WERI-Rb-1 (cell line): ENCODE data around the gene MUL1.

ENCODE experiments used
- DNase-seq: peaks from one replicate; pipeline ENCODE4 v3.0.0-alpha.2; 2020
- H3K27ac ChIP-seq: fragments of 250-450 bp; sonication (Bioruptor Pico); 2 replicates; pipeline ENCODE4 v1.5.1; 2020; ENCODE audit warnings: mild to moderate bottlenecking, moderate library complexity
- H3K27me3 ChIP-seq: fragments of 250-450 bp; sonication (Bioruptor Pico); 2 replicates; pipeline ENCODE4 v1.5.1; 2021; ENCODE audit warnings: mild to moderate bottlenecking, low read depth, moderate library complexity; ENCODE audit not compliant: insufficient read depth, severe bottlenecking
- H3K36me3 ChIP-seq: fragments of 250-450 bp; sonication (Bioruptor Pico); 2 replicates; pipeline ENCODE4 v1.5.1; 2020; ENCODE audit warnings: mild to moderate bottlenecking, moderate library complexity
- H3K4me3 ChIP-seq: 2 replicates; pipeline ENCODE4 v1.5.1; 2011; ENCODE audit warnings: low read depth, mild to moderate bottlenecking, control low read depth, low read length
- H3K9me3 ChIP-seq: fragments of 250-450 bp; sonication (Bioruptor Pico); 2 replicates; pipeline ENCODE4 v1.5.1; 2021; ENCODE audit warnings: mild to moderate bottlenecking, moderate library complexity; ENCODE audit not compliant: severe bottlenecking
- CTCF ChIP-seq: IDR thresholded peaks from 2 replicates; pipeline ENCODE4 v1.5.1; 2011; ENCODE audit warnings: low read depth, mild to moderate bottlenecking, control low read depth, inconsistent platforms, low read length

Gene MUL1

DNA sequence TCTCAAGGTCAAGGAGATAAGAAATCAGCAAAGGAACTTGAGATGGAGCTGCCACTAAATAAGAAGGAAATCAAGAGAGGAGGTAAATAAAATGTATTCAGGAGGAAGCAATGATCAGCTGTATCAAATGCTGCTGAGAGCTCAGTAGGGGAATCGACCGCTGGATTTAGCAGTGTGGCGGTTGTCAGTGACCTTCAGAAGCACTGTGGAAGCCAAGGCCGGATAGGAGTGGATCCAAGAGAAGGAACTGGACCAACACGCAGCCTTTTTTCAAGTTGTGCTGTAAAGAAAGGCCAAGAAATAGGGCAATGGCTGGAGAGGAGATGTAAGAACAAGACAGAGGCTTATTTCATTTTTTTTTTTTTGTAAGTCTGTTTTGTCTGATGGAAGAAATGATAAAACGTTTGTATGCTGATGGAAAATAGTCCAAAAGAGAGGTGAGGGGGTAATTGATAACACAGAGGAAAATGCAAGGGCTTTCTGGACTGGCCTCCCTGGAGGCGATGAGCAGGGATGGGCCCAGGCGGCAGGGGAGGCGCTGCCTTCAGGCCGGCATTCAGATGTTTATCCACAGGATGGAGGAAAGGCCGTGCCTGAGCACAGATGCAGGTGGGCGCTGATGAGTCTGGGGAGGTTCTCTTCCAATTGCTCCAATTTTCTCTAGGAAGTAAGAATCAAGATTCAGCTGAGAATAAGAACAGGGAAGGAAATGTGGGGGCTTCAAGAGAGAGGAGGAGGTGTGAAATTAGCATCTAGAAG, 26.9 kb upstream of the MUL1 start:
- H3K36me3 ChIP-seq, result no peaks in the 10 kb centered on the region

GRCh38 chr1:20533635-20534034, 25.7 kb upstream of the MUL1 start:
- no peak for TF ChIP-seq CTCF
- Histone ChIP-seq H3K36me3 (no peaks in the 10 kb centered on the region), H3K4me3 (no peak overlapping the region), H3K27me3 (no peaks in the 10 kb centered on the region), H3K9me3 (peaks cover 2% of the 10 kb centered on the region), H3K27ac (no peak overlapping the region)
- no peak for DNase-seq

More for the DNA sequence above, 26.9 kb upstream of the MUL1 start:
- Histone ChIP-seq H3K27me3 (no peaks in the 10 kb centered on the region), H3K4me3 (no peak overlapping the region), H3K9me3 (no peaks in the 10 kb centered on the region), H3K27ac (no peak overlapping the region)
- DNase-seq, result no peak
- no peak for TF ChIP-seq CTCF

- H3K9me3 ChIP-seq, result peaks cover 2% of the 10 kb centered on the region
- H3K4me3 ChIP-seq, result no peak overlapping the region
- no peak for DNase-seq
- H3K27me3 ChIP-seq, result no peaks in the 10 kb centered on the region
- no peak overlapping the region for H3K27ac ChIP-seq
- H3K36me3 ChIP-seq, result no peaks in the 10 kb centered on the region
- no peak for TF ChIP-seq CTCF
These were observed 22.9 kb upstream of the MUL1 start for GRCh38 chr1:20530901-20531300.

GRCh38 chr1:20530306-20530705, 22.4 kb upstream of the MUL1 start:
- no peak for DNase-seq
- H3K27me3 ChIP-seq, result no peaks in the 10 kb centered on the region
- H3K4me3 ChIP-seq, result no peak overlapping the region
- H3K27ac ChIP-seq, result no peak overlapping the region
- no peak for TF ChIP-seq CTCF
- no peaks in the 10 kb centered on the region for H3K36me3 ChIP-seq
- peaks cover 2% of the 10 kb centered on the region for H3K9me3 ChIP-seq

DNA sequence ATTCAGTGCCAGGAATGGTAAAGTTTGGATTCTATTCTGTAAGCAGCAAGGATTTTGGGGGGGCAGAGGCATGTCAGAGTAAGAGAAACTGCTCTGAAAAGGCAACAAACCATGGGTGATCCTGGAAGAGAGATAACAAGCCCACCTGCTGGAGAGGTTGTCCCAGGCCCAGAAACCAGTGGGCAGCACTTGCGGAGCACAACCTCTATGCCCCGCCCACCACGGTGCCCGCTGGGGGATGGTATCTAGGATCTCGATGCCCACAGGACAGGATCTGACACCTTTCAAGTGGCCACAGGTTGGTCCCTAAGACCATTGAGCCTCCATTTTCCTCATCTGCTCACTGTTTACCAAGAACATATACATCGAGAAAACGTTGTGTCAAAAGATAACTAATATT, 20.3 kb upstream of the MUL1 start:
- no peaks in the 10 kb centered on the region for H3K36me3 ChIP-seq
- H3K4me3 ChIP-seq, result no peak overlapping the region
- no peaks in the 10 kb centered on the region for H3K27me3 ChIP-seq
- H3K27ac ChIP-seq, result no peak overlapping the region
- peaks cover 2% of the 10 kb centered on the region for H3K9me3 ChIP-seq
- DNase-seq, result no peak
- TF ChIP-seq CTCF, result no peak

- Histone ChIP-seq H3K4me3 (no peak overlapping the region), H3K36me3 (no peaks in the 10 kb centered on the region), H3K27ac (no peak overlapping the region), H3K9me3 (peaks cover 2% of the 10 kb centered on the region), H3K27me3 (no peaks in the 10 kb centered on the region)
- DNase-seq, result no peak
- TF ChIP-seq CTCF, result no peak
These were observed 18.3 kb upstream of the MUL1 start for GRCh38 chr1:20526267-20526666.
